GM19455 (cell line): Measurements from ENCODE around the gene CACNB1.

Experiments
- ATAC-seq: cut with Tn5 transposase; IDR thresholded peaks from one replicate; pipeline ENCODE4 v1.9.1; 2021; ENCODE audit not compliant: unreplicated experiment

Gene CACNB1

GRCh38 chr17:39225959-39226683 is 28.7 kb upstream of the CACNB1 start:
- ATAC-seq = no peak

- no peak for ATAC-seq
Measured at GRCh38 chr17:39225308-39225958, 28.0 kb upstream of the CACNB1 start, which contains the start of gene STAC2. Gene STAC2 (minus strand): TSS chr17:39225945. CDS start chr17:39225502, 443 bp downstream.

- ATAC-seq = no peak
Measured at GRCh38 chr17:39224778-39225307, 27.4 kb upstream of the CACNB1 start.

DNA sequence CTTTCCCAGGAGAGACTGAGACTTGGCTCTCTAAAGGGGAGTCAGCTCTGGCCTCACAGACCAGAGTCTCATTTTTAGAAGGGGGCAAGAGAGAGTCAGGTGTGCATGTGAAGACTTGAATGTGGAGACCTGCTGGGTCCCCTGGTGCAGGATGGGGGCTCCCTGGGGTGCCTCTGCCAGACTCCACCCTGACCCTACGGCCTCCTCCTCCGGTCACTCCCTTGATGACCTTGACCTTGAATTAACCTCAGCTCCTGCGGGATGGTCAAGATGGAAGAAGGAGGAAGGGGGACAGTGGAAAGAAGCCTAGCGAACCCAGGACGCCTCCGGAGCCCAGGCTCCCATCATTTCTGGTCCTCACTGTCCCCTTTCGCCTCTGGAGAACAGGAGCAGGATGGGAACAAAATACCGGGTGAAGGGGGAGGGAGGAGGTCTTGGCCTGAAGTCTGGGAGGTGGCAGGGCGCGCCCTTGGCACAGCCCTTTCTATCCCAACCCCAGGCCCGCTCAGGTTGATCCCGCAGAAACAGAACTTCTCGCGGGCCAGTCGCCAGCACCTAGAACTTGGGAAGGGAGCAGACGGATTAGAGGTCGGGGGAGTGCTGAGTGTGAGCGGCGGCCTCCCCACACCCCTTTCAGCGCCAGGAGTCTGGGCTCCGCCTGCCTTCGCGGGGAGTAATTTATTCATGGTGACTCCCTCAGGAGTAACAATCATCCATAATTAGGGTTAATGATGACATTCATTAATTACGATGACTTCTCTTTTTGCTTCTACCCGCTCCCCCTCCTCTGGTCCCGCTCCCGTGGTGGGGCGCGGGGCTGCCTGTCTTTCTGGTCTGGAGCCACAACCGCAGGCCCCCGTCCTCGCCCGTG is 26.7 kb upstream of the CACNB1 start:
- no peak for ATAC-seq

DNA sequence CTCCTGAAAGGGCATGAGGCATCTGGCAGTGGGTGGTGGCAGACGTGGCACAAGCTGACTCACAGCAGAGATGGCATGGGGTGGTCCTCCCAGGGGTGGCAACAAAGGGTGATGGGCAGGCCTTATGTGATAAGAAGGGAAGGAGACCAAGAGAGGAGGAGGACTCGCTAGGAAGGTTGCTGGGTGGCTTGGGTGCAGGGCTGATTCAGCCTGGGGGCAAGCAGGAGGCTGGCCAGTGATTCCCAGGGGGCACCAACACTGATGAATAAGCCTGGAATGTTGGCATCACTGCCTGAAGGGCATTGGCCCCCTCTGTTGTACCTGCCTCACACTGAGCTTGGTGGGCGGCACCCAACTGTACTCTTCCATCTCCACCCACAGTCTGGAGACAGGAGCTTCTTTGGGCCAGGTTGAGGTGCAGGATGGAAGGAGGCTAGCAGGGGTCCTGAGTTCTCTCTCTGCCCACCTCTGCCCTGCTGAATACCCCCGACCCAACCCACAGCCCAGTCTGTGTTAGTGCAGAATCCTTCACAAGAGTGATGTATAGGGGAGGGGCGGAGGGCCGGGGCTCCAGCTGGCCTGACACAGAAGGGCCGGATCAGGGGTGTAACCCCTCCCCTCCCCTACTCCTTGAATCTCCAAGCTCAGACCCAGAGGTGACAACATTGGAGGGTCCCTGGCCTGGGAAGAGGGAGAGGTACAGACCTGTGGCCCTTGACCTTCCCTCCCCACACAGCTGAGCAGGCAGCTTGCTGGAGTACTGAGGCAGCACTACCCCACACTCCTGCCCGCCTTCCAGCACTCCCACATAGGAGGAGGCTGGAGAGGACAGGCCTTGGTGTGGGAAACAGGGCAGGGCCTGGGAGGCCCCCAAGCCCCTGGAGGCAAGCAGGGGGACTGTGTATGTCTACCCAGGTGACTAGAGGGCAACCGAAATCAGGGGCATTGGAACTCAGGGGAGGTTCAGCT is 25.7 kb upstream of the CACNB1 start:
- no peak for ATAC-seq

DNA sequence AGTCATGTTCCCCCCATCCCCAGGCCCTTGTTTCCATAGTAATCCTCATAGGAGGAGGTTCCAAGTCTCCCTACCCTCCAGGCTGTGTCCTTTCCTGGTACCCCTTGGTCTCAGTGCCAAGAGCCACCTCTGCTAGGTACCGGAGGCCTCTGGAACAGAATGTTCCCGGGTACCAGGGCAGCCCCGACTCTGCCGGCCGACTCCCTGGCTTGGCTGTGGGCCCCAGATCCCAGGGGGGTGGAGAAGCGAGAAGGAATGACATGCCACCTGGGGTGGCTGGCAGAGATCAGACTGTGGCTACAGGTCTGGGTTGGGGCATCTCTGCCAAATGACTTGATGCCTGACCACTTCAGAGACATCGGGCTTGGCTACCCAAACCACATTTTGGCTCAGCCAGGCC is 24.7 kb upstream of the CACNB1 start:
- ATAC-seq = no peak

- no peak for ATAC-seq
Measured at GRCh38 chr17:39221572-39221971, 24.1 kb upstream of the CACNB1 start.

DNA sequence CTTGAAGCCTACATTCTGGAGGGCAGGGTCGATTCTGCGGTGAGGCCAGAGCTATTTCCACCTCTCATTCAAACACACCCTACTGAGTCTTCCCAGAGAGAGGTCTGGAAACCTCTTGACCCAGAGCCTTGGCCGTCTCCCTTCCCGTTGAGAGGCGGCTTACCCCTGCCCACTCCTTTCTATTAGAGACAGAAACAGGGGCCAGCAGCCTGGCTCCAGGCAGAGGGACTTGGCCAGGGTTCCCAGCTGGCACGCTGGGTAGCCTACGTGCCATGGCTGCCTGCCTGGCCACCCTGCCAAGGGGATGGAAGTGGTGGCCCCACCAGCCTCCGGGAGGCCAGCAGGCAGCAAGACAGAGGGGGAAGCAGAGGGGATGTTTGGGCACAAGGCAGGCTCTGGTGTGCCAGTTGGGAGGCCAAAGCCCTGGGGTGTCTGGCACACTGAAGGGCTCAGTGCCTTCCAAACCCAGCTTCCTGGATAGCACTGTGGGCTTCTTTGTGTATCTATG is 22.2 kb upstream of the CACNB1 start:
- ATAC-seq = no peak

DNA sequence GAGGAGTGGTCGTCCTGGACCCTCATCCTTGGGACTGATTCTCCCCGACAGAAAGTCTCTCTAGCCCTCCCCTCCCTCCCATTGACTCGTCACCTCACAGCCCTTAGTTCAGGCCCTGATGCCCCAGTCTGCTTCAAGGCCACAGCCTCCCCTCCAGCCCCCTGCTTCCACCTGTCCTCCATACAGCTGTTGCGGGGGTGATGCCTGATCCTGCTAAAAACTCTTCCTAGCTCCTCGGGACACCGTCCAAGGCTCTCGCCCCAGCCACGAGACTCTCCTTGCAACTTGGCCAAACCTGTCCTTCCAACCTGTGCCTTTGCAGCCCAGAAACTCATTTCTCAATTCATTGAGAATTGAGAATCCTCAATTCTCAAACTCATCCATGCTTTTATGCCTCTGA is 21.4 kb upstream of the CACNB1 start:
- ATAC-seq = no peak

DNA sequence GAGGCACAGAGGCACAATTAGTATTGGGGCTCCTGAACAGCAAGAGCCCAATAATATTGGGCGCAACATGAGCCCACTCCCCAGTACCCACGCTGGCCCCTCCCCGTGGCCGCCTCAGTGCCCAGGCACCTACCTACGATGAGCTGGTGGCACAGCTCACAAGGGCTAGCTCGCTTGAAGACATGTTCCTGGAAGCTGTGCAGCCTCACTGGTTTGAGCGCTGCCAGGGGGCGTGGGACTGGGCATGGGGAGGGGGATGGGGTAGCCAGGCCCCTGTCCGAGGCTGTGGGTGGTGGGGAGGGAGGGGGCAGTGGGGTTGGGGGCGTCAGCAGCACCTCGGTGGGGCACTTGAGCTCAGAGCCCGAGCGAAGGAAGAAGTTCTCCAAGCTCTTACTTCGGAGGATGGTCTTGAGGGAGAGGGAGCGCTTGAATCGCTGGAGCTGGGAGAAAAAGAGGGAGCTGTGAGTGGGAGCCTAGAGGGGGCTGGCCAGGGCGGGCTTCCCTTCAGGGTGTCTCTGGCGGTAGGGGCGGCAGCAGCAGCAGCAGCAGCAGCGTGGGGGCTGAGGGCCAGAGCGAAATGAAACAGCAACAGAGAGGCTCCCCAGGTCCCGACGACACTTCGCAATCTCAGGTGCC is 20.4 kb upstream of the CACNB1 start:
- ATAC-seq = no peak

GRCh38 chr17:39213852-39214251 is 16.4 kb upstream of the CACNB1 start:
- ATAC-seq = no peak

DNA sequence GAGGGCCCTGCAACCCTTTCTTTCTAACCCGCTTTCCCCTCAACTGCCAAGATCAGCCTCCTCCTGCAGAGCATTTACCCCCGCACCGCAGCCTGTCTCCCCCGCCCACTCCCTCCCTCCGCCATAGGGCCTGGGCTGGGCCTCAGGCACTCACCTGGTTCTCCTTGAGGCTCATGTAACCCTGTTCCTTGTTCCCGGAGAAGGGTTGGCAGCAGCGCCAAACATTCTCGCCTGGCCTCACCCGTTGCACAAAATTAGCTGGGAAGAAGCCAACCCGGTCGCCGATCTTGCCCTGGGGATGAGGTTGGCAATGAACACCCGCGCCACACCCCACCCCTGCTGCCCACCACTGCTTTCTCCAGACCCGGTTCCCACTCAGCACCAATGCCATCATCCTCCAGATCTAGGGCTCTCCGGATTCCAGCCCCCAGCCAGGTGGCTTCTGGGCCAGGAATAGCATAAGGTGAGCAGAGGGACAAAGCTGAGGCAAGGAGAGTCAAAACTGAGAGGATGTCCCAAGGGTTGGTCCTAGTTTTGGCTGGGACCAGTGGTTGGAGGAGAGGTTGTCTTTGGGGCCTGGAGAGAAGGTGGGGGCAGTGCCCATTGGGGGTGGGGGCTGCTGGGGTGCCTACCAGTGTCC is 15.5 kb upstream of the CACNB1 start:
- ATAC-seq = no peak

GRCh38 chr17:39212195-39212810 is 14.8 kb upstream of the CACNB1 start:
- no peak for ATAC-seq

- ATAC-seq = no peak
Measured at GRCh38 chr17:39210093-39210434, 12.6 kb upstream of the CACNB1 start.

- no peak for ATAC-seq
Measured at GRCh38 chr17:39209317-39210092, 12.0 kb upstream of the CACNB1 start.

DNA sequence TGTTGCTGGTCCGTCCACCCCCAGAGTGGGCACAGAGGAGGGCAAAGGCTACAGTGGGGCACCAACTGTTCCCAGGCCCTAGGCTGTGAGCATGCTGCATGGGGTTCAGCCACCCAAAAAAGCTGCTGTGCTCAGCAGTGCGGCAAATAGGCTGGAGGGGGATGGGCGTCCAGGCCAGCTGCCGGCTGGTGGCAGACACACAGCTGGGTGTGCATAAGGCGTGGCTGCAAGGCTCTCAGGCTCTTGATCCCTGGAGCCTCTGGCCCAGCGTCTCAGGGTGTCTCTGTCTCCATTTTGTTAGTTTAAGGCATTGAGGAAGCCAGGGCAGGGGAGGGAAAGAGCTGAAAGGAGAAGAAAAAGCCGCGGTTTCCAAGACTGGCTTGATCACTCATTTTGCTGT is 11.4 kb upstream of the CACNB1 start:
- ATAC-seq = no peak

DNA sequence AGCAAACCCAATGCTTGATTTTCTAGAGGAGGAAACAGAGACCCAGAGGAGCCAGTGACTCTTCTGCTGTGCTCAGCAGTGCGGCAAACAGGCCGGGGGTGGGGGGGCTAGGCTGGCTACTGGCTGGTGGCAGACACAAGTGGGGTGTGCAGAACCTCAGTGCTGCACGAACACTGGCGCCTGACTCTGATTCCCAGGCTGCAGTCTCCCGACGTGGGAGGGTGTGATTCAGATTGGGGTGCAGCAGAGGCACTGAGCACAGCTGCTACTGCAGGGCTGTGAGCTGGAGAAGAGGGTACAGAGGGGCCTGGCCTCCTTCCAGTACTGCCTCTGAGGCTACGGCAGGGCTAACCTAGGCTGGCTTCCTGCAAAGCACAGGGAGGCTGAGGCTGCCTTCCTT is 10.7 kb upstream of the CACNB1 start:
- no peak for ATAC-seq

- ATAC-seq = no peak
Measured at GRCh38 chr17:39205112-39205526, 7.7 kb upstream of the CACNB1 start.
